AG04450 (cell line): ENCODE measurements around the gene DSP. TPM values are rescaled to one million over a fixed set of nuclear protein-coding genes. Genes with fewer than 3 reads are reported as not detected.

Experiments
- CTCF ChIA-PET: fragments of 300-600, 350-600 bp; formaldehyde crosslinking; extraction: SDS; loops from one replicate; lab custom pipeline; 2022; ENCODE audit warnings: antibody characterized with exemption, inconsistent platforms; lab: Charles Lee
- POLR2A ChIA-PET: fragments of 350-600 bp; formaldehyde crosslinking; extraction: SDS; loops from one replicate; lab custom pipeline; 2021; ENCODE audit warnings: antibody characterized with exemption, inconsistent platforms; lab: Yijun Ruan, JAX
- DNase-seq: peaks from one replicate; pipeline ENCODE4 v3.0.0-alpha.2; 2011; ENCODE audit warnings: low read depth, low spot score
- H3K27ac ChIP-seq: one replicate; pipeline ENCODE4 v1.5.1; 2012; ENCODE audit warnings: low read depth, low read length, control low read depth
- H3K27me3 ChIP-seq: one replicate; pipeline ENCODE4 v1.6.0; 2012; ENCODE audit warnings: low read length; ENCODE audit not compliant: control insufficient read depth, insufficient read depth
- H3K4me3 ChIP-seq: 2 replicates; pipeline ENCODE4 v1.5.1; 2011; ENCODE audit warnings: mild to moderate bottlenecking, low read depth, low read length, control low read depth
- H3K9me3 ChIP-seq: 2 replicates; pipeline ENCODE4 v1.5.1; 2012; ENCODE audit warnings: low read length; ENCODE audit not compliant: control insufficient read depth, insufficient read depth
- CTCF ChIP-seq: IDR thresholded peaks from 2 replicates; pipeline ENCODE4 v1.5.1; 2011; ENCODE audit warnings: low read depth, low read length, control low read depth, inconsistent platforms
- polyA plus RNA-seq: library from polyadenylated mRNA; depleted of rRNA; stranded (reverse); fragments of >200 nt; gene quantifications from 2 replicates; pipeline ENCODE4 v1.2.3, GENCODE V29; 2011

The DSP gene
- polyA plus RNA-seq, 1 experiment, result 3.6 TPM

- ChIA-PET CTCF (no interaction called here), POLR2A (no interaction called here)
- DNase-seq, result no peak
Observed at GRCh38 chr6:7532821-7533220, 8.7 kb upstream of the DSP start.

GRCh38 chr6:7534192-7534591 is 7.3 kb upstream of the DSP start:
- Histone ChIP-seq H3K27me3 (no peaks in the 10 kb centered on the region), H3K9me3 (no peaks in the 10 kb centered on the region), H3K4me3 (no peak overlapping the region), H3K27ac (no peak overlapping the region)
- DNase-seq, result no peak
- ChIA-PET POLR2A (no interaction called here), CTCF (no interaction called here)
- no peak for TF ChIP-seq CTCF

More at GRCh38 chr6:7532821-7533220, 8.7 kb upstream of the DSP start:
- no peak overlapping the region for H3K4me3 ChIP-seq
- H3K27me3 ChIP-seq, result no peaks in the 10 kb centered on the region
- H3K9me3 ChIP-seq, result no peaks in the 10 kb centered on the region
- no peak for TF ChIP-seq CTCF
- no peak overlapping the region for H3K27ac ChIP-seq

- Histone ChIP-seq H3K4me3 (no peak overlapping the region), H3K9me3 (no peaks in the 10 kb centered on the region), H3K27me3 (peaks cover 4% of the 10 kb centered on the region), H3K27ac (no peak overlapping the region)
- POLR2A ChIA-PET, result no interaction called here
- CTCF ChIA-PET, result no interaction called here
- no peak for TF ChIP-seq CTCF
- DNase-seq, result no peak
Observed at GRCh38 chr6:7535498-7535897, 6.0 kb upstream of the DSP start.

- POLR2A ChIA-PET, result no interaction called here
- H3K27me3 ChIP-seq, result peaks cover 22% of the 10 kb centered on the region
- CTCF ChIA-PET, result interaction anchor here (0.7 kb wide), 2 partner anchors 11 to 19 kb away, joined by 4 to 6 read pairs; no protein-coding TSS in a partner anchor
- no peaks in the 10 kb centered on the region; the same call in 1 of the 2 replicates for H3K9me3 ChIP-seq
- DNase-seq, result no peak
- TF ChIP-seq CTCF, result no peak
- no peak overlapping the region for H3K27ac ChIP-seq
- H3K4me3 ChIP-seq, result no peak overlapping the region
Observed at GRCh38 chr6:7537565-7538174, 3.8 kb upstream of the DSP start.

GRCh38 chr6:7538484-7538883 is 3.0 kb upstream of the DSP start:
- H3K9me3 ChIP-seq, result no peaks in the 10 kb centered on the region; the same call in 1 of the 2 replicates
- CTCF ChIA-PET, result interaction anchor here (0.7 kb wide), 1 partner anchor 20 kb away, joined by 6 read pairs; no protein-coding TSS in a partner anchor
- no peak overlapping the region for H3K4me3 ChIP-seq
- POLR2A ChIA-PET, result no interaction called here
- DNase-seq, result no peak
- peaks cover 27% of the 10 kb centered on the region for H3K27me3 ChIP-seq
- no peak overlapping the region for H3K27ac ChIP-seq
- no peak for TF ChIP-seq CTCF
